ENCODE measurements around the gene PTGER4.
"Not testable (repeated sequence)": the region's sequence is repeated elsewhere in the genome, so short reads cannot be mapped to it uniquely, and the experiment has no call there.

Gene PTGER4

GRCh38 chr5:40689438-40689837, 9.7 kb downstream of the PTGER4 start:
- peak; percentile 80 for DNase-seq (ENCODE audit: low spot score)

GRCh38 chr5:40690267-40690666, 10.6 kb downstream of the PTGER4 start:
- DNase-seq (ENCODE audit: low spot score), result no peak

GRCh38 chr5:40691894-40692293, 12.2 kb downstream of the PTGER4 start:
- DNase-seq (ENCODE audit: low spot score), result no peak

GRCh38 chr5:40694433-40694832, 14.7 kb downstream of the PTGER4 start:
- DNase-seq (ENCODE audit: low spot score), result no peak

- DNase-seq (ENCODE audit: low spot score), result no peak
These were observed 20.5 kb downstream of the PTGER4 start for GRCh38 chr5:40700116-40700782.

- DNase-seq (ENCODE audit: low spot score), result not testable (repeated sequence)
These were observed 22.3 kb downstream of the PTGER4 start for GRCh38 chr5:40702027-40702426.

GRCh38 chr5:40705484-40705883, 25.8 kb downstream of the PTGER4 start:
- DNase-seq (ENCODE audit: low spot score), result not testable (repeated sequence)

GRCh38 chr5:40710575-40710974, 30.9 kb downstream of the PTGER4 start:
- not testable (repeated sequence) for DNase-seq (ENCODE audit: low spot score)

GRCh38 chr5:40714001-40714400, 34.3 kb downstream of the PTGER4 start:
- DNase-seq (ENCODE audit: low spot score), result no peak

GRCh38 chr5:40716000-40716399, 36.3 kb downstream of the PTGER4 start:
- DNase-seq (ENCODE audit: low spot score), result no peak

- no peak for DNase-seq (ENCODE audit: low spot score)
These were observed 36.9 kb downstream of the PTGER4 start for GRCh38 chr5:40716590-40716989.

GRCh38 chr5:40717281-40717680, 37.6 kb downstream of the PTGER4 start:
- peak; percentile 53 for DNase-seq (ENCODE audit: low spot score)

GRCh38 chr5:40720069-40720468, 40.4 kb downstream of the PTGER4 start:
- no peak for DNase-seq (ENCODE audit: low spot score)

GRCh38 chr5:40722497-40722911, 42.8 kb downstream of the PTGER4 start:
- not testable (repeated sequence) for DNase-seq (ENCODE audit: low spot score)

- no peak for DNase-seq (ENCODE audit: low spot score)
These were observed 53.7 kb downstream of the PTGER4 start for GRCh38 chr5:40733434-40733833.

- no peak for DNase-seq (ENCODE audit: low spot score)
These were observed 54.3 kb downstream of the PTGER4 start for GRCh38 chr5:40733879-40734563.

- DNase-seq (ENCODE audit: low spot score), result peak; percentile 20
These were observed 55.3 kb downstream of the PTGER4 start for GRCh38 chr5:40734986-40735385.

- DNase-seq (ENCODE audit: low spot score), result no peak
These were observed 55.9 kb downstream of the PTGER4 start for GRCh38 chr5:40735609-40736008.

- peak; percentile 56 for DNase-seq (ENCODE audit: low spot score)
These were observed 56.6 kb downstream of the PTGER4 start for GRCh38 chr5:40736103-40736875.

GRCh38 chr5:40738502-40738901, 58.8 kb downstream of the PTGER4 start:
- DNase-seq (ENCODE audit: low spot score), result no peak
